ENCODE measurements around the gene NFATC2.

DNA sequence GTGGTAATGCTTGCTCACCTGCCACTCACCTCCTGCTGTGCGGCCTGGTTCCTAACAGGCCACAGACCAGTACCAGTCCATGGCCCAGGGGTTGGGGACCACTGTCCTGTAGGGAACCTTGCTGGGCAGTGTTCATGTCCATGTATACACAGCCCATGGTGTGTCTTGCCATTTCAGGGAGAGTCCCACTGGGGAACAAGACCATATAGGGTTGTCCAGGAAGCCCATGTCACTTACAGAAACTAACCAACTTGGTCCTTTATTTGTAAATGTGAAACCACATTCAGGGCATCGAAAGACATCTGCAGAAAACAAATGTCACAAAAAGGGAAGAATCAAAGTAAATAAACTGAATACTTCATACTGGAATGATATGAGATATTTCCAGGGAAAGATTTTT lies 179.1 kb downstream of the NFATC2 start:
- TF ChIP-seq, protein P1, sequence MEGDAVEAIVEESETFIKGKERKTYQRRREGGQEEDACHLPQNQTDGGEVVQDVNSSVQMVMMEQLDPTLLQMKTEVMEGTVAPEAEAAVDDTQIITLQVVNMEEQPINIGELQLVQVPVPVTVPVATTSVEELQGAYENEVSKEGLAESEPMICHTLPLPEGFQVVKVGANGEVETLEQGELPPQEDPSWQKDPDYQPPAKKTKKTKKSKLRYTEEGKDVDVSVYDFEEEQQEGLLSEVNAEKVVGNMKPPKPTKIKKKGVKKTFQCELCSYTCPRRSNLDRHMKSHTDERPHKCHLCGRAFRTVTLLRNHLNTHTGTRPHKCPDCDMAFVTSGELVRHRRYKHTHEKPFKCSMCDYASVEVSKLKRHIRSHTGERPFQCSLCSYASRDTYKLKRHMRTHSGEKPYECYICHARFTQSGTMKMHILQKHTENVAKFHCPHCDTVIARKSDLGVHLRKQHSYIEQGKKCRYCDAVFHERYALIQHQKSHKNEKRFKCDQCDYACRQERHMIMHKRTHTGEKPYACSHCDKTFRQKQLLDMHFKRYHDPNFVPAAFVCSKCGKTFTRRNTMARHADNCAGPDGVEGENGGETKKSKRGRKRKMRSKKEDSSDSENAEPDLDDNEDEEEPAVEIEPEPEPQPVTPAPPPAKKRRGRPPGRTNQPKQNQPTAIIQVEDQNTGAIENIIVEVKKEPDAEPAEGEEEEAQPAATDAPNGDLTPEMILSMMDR (IDR thresholded peaks at IDR 0.05; ENCODE audit: insufficient read depth, low read length), result no peak
- no peak for TF ChIP-seq POLR2AphosphoS5 (IDR thresholded peaks at IDR 0.05; ENCODE audit: low read depth)
- no peak for TF ChIP-seq REST (IDR thresholded peaks at IDR 0.05; ENCODE audit: insufficient replicate concordance, low read depth)
- TF ChIP-seq GABPA (IDR thresholded peaks at IDR 0.05; ENCODE audit: low read depth), result no peak

All from HL-60 (cell line).